ENCODE data around the gene PIGT. TPM values are rescaled to one million over a fixed set of nuclear protein-coding genes. Genes with fewer than 3 reads are reported as not detected.

The PIGT gene
- polyA plus RNA-seq, 3 donors from 2014 or later = 105 to 190 (median 164) TPM

GRCh38 chr20:45406260-45407066 lies 9.5 kb upstream of the PIGT start:
- H3K36me3 Mint-ChIP-seq = peaks cover 2 to 15% (median 5%) of the 10 kb centered on the region in 3 donors
- peaks cover 12 to 14% of the 10 kb centered on the region in 2 donors for H3K4me1 Mint-ChIP-seq
- peaks cover 2 to 10% (median 4%) of the 10 kb centered on the region in 3 donors for H3K27me3 Mint-ChIP-seq (ENCODE audit: low read depth in 3 of 3)

GRCh38 chr20:45407067-45407745 lies 8.7 kb upstream of the PIGT start:
- Mint-ChIP-seq H3K27ac (peak overlapping the region in 4 of 6 donors; percentile 47 to 69 (median 58)), H3K4me1 (peaks cover 12 to 14% of the 10 kb centered on the region in 2 donors), H3K36me3 (peaks cover 4 to 18% (median 5%) of the 10 kb centered on the region in 3 donors), H3K9me3 (no peaks in the 10 kb centered on the region), H3K27me3 (ENCODE audit: low read depth in 3 of 3) (peaks cover 2 to 10% (median 4%) of the 10 kb centered on the region in 3 donors), H3K4me3 (peak overlapping the region; percentile 63 to 87 (median 77))
- DNase-seq = no peak

More at GRCh38 chr20:45406260-45407066, 9.5 kb upstream of the PIGT start:
- H3K4me3 Mint-ChIP-seq = peak overlapping the region; percentile 79 to 87 (median 81)
- peak overlapping the region in 5 of 6 donors; percentile 50 to 70 (median 67) for H3K27ac Mint-ChIP-seq
- peak; percentile 51 to 62 (median 60) for DNase-seq
- H3K9me3 Mint-ChIP-seq = peaks cover 0 to 4% (median 0%) of the 10 kb centered on the region in 6 donors

GRCh38 chr20:45407783-45408645 lies 7.9 kb upstream of the PIGT start, which contains the start of gene DBNDD2:
Gene DBNDD2 (plus strand): TSS chr20:45408289. CDS start chr20:45408468, 179 bp downstream.
- Mint-ChIP-seq H3K9me3 (no peaks in the 10 kb centered on the region), H3K4me3 (peak within 1 kb of the TSS; percentile 63 to 87 (median 77)), H3K27ac (peak within 1 kb of the TSS in 5 of 6 donors; percentile 50 to 82 (median 69)), H3K4me1 (peaks cover 12 to 14% of the 10 kb centered on the region in 2 donors), H3K36me3 (peaks cover 4 to 14% (median 5%) of the 10 kb centered on the region in 3 donors), H3K27me3 (ENCODE audit: low read depth in 3 of 3) (peaks cover 2 to 10% (median 4%) of the 10 kb centered on the region in 3 donors)
- DNase-seq = no peak

- Mint-ChIP-seq H3K36me3 (peaks cover 4 to 14% (median 5%) of the 10 kb centered on the region in 3 donors), H3K4me1 (peaks cover 12 to 14% of the 10 kb centered on the region in 2 donors), H3K9me3 (no peaks in the 10 kb centered on the region), H3K4me3 (peak overlapping the region in 1 of 5 donors; percentile 54), H3K27me3 (ENCODE audit: low read depth in 3 of 3) (peaks cover 2 to 10% (median 4%) of the 10 kb centered on the region in 3 donors), H3K27ac (peak overlapping the region in 4 of 6 donors; percentile 53 to 76 (median 72))
- no peak for DNase-seq
Measured at GRCh38 chr20:45408646-45409213, 7.2 kb upstream of the PIGT start.

- no peak for DNase-seq
- Mint-ChIP-seq H3K27me3 (ENCODE audit: low read depth in 3 of 3) (peaks cover 2 to 10% (median 4%) of the 10 kb centered on the region in 3 donors), H3K9me3 (no peaks in the 10 kb centered on the region), H3K4me1 (peaks cover 12 to 16% of the 10 kb centered on the region in 2 donors), H3K36me3 (peaks cover 4 to 14% (median 5%) of the 10 kb centered on the region in 3 donors), H3K4me3 (no peak overlapping the region), H3K27ac (peak overlapping the region in 1 of 6 donors; percentile 39)
Measured at GRCh38 chr20:45409521-45410272, 6.2 kb upstream of the PIGT start.

GRCh38 chr20:45410887-45411286 lies 5.1 kb upstream of the PIGT start:
- Mint-ChIP-seq H3K27ac (no peak overlapping the region), H3K36me3 (peaks cover 4 to 14% (median 5%) of the 10 kb centered on the region in 3 donors), H3K4me3 (no peak overlapping the region), H3K27me3 (ENCODE audit: low read depth in 3 of 3) (peaks cover 2 to 12% (median 6%) of the 10 kb centered on the region in 3 donors), H3K9me3 (no peaks in the 10 kb centered on the region), H3K4me1 (peaks cover 16 to 18% of the 10 kb centered on the region in 2 donors)
- DNase-seq = no peak

- H3K27ac Mint-ChIP-seq = peak overlapping the region in 2 of 6 donors; percentile 60 to 81
- peaks cover 26 to 36% of the 10 kb centered on the region in 2 donors for H3K4me1 Mint-ChIP-seq
- H3K36me3 Mint-ChIP-seq = peaks cover 4 to 14% (median 5%) of the 10 kb centered on the region in 3 donors
- no peak overlapping the region for H3K4me3 Mint-ChIP-seq
- DNase-seq = no peak
- peaks cover 0 to 12% (median 7%) of the 10 kb centered on the region in 3 donors for H3K27me3 Mint-ChIP-seq (ENCODE audit: low read depth in 3 of 3)
- no peaks in the 10 kb centered on the region for H3K9me3 Mint-ChIP-seq
Measured at GRCh38 chr20:45412653-45413052, 3.3 kb upstream of the PIGT start.

- peaks cover 33 to 44% of the 10 kb centered on the region in 2 donors for H3K4me1 Mint-ChIP-seq
- no peak for DNase-seq
- peaks cover 0 to 12% (median 7%) of the 10 kb centered on the region in 3 donors for H3K27me3 Mint-ChIP-seq (ENCODE audit: low read depth in 3 of 3)
- H3K27ac Mint-ChIP-seq = peak overlapping the region in 5 of 6 donors; percentile 1 to 89 (median 15)
- H3K4me3 Mint-ChIP-seq = peak overlapping the region in 1 of 5 donors; percentile 7
- peaks cover 4 to 20% (median 9%) of the 10 kb centered on the region in 3 donors for H3K36me3 Mint-ChIP-seq
- H3K9me3 Mint-ChIP-seq = no peaks in the 10 kb centered on the region
Measured at GRCh38 chr20:45413479-45413878, 2.5 kb upstream of the PIGT start.

- H3K27me3 Mint-ChIP-seq (ENCODE audit: low read depth in 3 of 3) = peaks cover 3 to 9% (median 7%) of the 10 kb centered on the region in 3 donors
- peak overlapping the region; percentile 96 to 98 (median 96) for H3K4me3 Mint-ChIP-seq
- H3K9me3 Mint-ChIP-seq = no peaks in the 10 kb centered on the region
- H3K4me1 Mint-ChIP-seq = peaks cover 33 to 55% of the 10 kb centered on the region in 2 donors
- DNase-seq = peak in 2 of 3 donors; percentile 26 to 37
- peak overlapping the region; percentile 92 to 98 (median 97) for H3K27ac Mint-ChIP-seq
- peaks cover 4 to 26% (median 23%) of the 10 kb centered on the region in 3 donors for H3K36me3 Mint-ChIP-seq
Measured at GRCh38 chr20:45416917-45417316, 976 bp downstream of the PIGT start.

- Mint-ChIP-seq H3K27ac (peak overlapping the region in 4 of 6 donors; percentile 21 to 67 (median 64)), H3K4me3 (no peak overlapping the region), H3K27me3 (ENCODE audit: low read depth in 3 of 3) (peaks cover 3 to 9% (median 7%) of the 10 kb centered on the region in 3 donors), H3K9me3 (no peaks in the 10 kb centered on the region), H3K36me3 (peaks cover 6 to 35% (median 30%) of the 10 kb centered on the region in 3 donors), H3K4me1 (peaks cover 33 to 49% of the 10 kb centered on the region in 2 donors)
- DNase-seq = no peak
Measured at GRCh38 chr20:45419188-45420091, 3.5 kb downstream of the PIGT start.

- Mint-ChIP-seq H3K9me3 (no peaks in the 10 kb centered on the region), H3K4me3 (peak overlapping the region in 1 of 5 donors; percentile 32), H3K27me3 (ENCODE audit: low read depth in 3 of 3) (peaks cover 3 to 9% (median 7%) of the 10 kb centered on the region in 3 donors), H3K36me3 (peaks cover 10 to 42% (median 33%) of the 10 kb centered on the region in 3 donors), H3K27ac (peak overlapping the region in 2 of 6 donors; percentile 27 to 62), H3K4me1 (peaks cover 31 to 44% of the 10 kb centered on the region in 2 donors)
- no peak for DNase-seq
Measured at GRCh38 chr20:45420125-45420524, 4.2 kb downstream of the PIGT start.
